WI38 (cell line): ENCODE data around the gene LAMB4.

Experiments
- H3K4me3 ChIP-seq: 2 replicates; pipeline ENCODE4 v1.5.1; 2011; ENCODE audit warnings: low read depth, mild to moderate bottlenecking, control low read depth, low read length
- TF ChIP-seq, protein P1 (sequence below): IDR thresholded peaks from 2 replicates; pipeline ENCODE4 v1.5.1; 2012; ENCODE audit warnings: low read depth, mild to moderate bottlenecking, control low read depth, low read length

Gene LAMB4

GRCh38 chr7:108079648-108080591 lies 50.2 kb downstream of the LAMB4 start:
- TF ChIP-seq, protein P1, sequence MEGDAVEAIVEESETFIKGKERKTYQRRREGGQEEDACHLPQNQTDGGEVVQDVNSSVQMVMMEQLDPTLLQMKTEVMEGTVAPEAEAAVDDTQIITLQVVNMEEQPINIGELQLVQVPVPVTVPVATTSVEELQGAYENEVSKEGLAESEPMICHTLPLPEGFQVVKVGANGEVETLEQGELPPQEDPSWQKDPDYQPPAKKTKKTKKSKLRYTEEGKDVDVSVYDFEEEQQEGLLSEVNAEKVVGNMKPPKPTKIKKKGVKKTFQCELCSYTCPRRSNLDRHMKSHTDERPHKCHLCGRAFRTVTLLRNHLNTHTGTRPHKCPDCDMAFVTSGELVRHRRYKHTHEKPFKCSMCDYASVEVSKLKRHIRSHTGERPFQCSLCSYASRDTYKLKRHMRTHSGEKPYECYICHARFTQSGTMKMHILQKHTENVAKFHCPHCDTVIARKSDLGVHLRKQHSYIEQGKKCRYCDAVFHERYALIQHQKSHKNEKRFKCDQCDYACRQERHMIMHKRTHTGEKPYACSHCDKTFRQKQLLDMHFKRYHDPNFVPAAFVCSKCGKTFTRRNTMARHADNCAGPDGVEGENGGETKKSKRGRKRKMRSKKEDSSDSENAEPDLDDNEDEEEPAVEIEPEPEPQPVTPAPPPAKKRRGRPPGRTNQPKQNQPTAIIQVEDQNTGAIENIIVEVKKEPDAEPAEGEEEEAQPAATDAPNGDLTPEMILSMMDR: no peak
- H3K4me3 ChIP-seq: peak overlapping the region; percentile 29

- TF ChIP-seq, protein P1: no peak
These were observed 50.9 kb downstream of the LAMB4 start for GRCh38 chr7:108079276-108079647.

GRCh38 chr7:108078691-108079090 lies 51.5 kb downstream of the LAMB4 start:
- no peak overlapping the region for H3K4me3 ChIP-seq
- TF ChIP-seq, protein P1: no peak

More at GRCh38 chr7:108079276-108079647, 50.9 kb downstream of the LAMB4 start:
- peak overlapping the region; percentile 29 for H3K4me3 ChIP-seq

GRCh38 chr7:108078211-108078673 lies 51.9 kb downstream of the LAMB4 start:
- no peak overlapping the region for H3K4me3 ChIP-seq
- TF ChIP-seq, protein P1: no peak

DNA sequence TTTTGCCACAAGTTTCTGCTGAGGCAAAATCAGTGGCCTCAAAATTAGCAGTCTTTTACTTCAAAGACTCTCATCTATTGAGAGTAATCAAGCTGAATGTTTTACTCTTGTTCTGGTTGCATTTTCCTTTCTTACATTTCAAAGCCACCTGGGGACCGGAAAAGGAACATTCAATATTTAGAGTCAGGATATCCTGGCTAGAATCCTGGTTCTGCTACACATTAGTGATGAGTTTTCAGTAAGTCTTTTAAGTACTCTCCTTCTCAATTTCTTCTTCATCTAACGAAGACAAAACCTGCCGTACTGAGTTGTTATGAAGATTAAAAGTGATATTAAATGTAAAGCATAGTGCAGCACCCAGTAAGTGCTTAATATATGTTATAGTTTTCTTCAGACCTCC lies 52.5 kb downstream of the LAMB4 start:
- TF ChIP-seq, protein P1: no peak
- no peak overlapping the region for H3K4me3 ChIP-seq

DNA sequence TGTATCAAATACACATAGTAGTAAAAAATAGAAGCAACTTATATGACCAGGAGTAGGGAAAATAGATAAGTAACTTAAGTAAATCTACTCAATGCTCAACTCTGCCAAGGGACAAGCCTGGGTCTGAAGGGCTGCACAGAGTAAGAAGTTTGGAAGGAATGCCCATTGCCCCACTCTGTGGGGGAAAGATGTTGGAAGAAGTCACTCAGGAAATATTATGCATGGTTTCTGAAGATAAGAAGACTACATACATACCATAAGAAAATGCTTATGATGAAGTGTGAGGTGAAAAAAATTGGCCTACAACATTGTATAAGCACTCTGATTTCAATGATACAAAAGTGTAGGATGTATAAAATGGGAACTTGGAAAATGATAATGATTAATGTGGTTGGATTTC lies 54.0 kb downstream of the LAMB4 start:
- TF ChIP-seq, protein P1: no peak
- H3K4me3 ChIP-seq: no peak overlapping the region
